Measurements from ENCODE around the gene VPS36.

VPS36 gene

GRCh38 chr13:52393572-52394357 lies 56.7 kb downstream of the VPS36 start:
- TF ChIP-seq GATA2 (IDR thresholded peaks at IDR 0.05; ENCODE audit: low read depth, low read length) (no peak), GATA3 (IDR thresholded peaks at IDR 0.05; ENCODE audit: low read depth, low read length) (no peak)

DNA sequence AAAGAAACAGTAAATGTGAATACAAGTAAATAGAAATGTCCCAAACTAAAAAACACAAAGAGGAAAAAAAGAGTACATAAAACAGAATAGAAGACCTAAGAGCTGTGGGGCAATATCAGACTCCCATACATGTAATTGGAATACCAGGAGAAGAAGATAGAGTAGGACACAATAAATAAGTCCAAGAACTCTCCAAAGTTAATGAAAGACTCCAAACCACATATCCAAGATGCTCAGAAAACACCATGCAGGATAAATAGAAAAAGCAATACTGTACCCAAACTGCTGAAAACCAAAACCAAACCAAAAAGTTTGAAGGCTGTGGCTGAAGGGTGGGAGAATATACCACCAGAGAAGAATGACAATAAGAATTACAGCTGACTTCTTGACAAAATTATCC lies 62.7 kb downstream of the VPS36 start:
- TF ChIP-seq GATA3 (IDR thresholded peaks at IDR 0.05; ENCODE audit: low read depth, low read length) (no peak), GATA2 (IDR thresholded peaks at IDR 0.05; ENCODE audit: low read depth, low read length) (no peak)

GRCh38 chr13:52385870-52386269 lies 64.6 kb downstream of the VPS36 start:
- TF ChIP-seq GATA2 (IDR thresholded peaks at IDR 0.05; ENCODE audit: low read depth, low read length) (no peak), GATA3 (IDR thresholded peaks at IDR 0.05; ENCODE audit: low read depth, low read length) (no peak)

DNA sequence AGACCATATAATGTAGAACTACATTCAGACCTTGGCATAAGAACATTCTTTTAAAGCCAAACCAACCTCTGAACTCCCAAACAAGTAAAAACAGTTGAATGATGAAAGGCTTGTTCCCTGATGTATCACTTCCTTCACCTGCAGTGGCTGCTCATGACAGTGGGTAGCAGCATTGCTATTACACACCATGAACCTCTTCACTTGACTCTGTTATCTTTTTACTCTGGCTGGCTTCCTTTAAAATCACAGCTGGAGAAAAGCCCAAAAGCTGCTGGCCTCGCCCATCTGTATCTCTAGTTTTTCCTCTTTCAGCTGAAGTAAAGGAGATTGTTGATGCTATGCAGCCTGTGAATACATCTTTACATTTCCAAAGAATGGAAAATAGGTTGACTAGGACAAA lies 67.1 kb downstream of the VPS36 start:
- TF ChIP-seq GATA2 (IDR thresholded peaks at IDR 0.05; ENCODE audit: low read depth, low read length) (no peak), GATA3 (IDR thresholded peaks at IDR 0.05; ENCODE audit: low read depth, low read length) (no peak)

- TF ChIP-seq GATA2 (IDR thresholded peaks at IDR 0.05; ENCODE audit: low read depth, low read length) (no peak), GATA3 (IDR thresholded peaks at IDR 0.05; ENCODE audit: low read depth, low read length) (no peak)
Measured at GRCh38 chr13:52378312-52378711, 72.1 kb downstream of the VPS36 start.

- TF ChIP-seq GATA3 (IDR thresholded peaks at IDR 0.05; ENCODE audit: low read depth, low read length) (no peak), GATA2 (IDR thresholded peaks at IDR 0.05; ENCODE audit: low read depth, low read length) (no peak)
Measured at GRCh38 chr13:52377898-52378297, 72.5 kb downstream of the VPS36 start.

DNA sequence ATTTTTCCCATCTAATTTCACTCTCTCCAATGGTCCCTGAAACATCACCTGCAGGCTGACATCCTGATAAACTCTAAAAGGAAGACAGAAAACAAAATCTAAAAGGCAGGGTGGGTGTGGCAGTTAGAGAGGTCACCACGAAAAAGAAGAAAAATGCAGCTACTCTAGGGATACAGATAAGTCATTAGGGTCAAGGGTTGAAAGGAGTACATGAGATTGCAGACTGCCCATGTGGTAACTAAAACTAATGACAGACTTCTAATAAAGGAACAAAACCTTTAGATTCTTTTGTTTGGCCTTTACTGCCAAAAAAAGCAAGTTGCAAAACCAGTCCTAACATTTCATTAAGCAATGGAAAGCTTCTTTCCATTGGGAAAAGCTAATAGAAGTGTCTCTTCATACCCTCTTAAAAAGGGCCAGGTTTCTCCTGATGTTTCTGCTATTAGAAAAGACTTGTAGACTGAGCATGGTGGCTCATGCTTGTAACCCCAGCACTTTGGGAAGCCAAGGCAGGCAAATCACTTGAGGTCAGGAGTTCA lies 75.5 kb downstream of the VPS36 start:
- no peak for TF ChIP-seq GATA2 (IDR thresholded peaks at IDR 0.05; ENCODE audit: low read depth, low read length)
- no peak for TF ChIP-seq GATA3 (IDR thresholded peaks at IDR 0.05; ENCODE audit: low read depth, low read length)

DNA sequence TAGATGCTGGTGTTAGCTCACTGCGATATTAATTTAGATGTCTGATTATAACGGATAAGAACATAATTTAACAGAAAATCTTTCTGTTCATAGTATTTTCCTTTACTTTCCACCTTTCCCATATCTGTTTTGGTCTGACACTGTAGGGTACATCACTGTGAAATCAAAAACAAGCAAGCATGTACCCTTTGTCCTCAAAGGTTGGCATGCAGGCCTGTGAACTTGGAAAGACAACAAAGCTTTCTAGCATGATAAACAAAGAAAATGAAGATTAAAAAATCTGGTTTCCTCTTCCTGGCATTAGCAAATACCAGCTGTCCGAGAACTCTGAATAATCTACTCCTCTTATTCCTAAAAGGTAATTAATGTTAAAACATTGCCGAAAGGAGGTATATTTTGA lies 76.0 kb downstream of the VPS36 start:
- TF ChIP-seq GATA3 (IDR thresholded peaks at IDR 0.05; ENCODE audit: low read depth, low read length) (no peak), GATA2 (IDR thresholded peaks at IDR 0.05; ENCODE audit: low read depth, low read length) (no peak)

GRCh38 chr13:52371736-52372247 lies 78.6 kb downstream of the VPS36 start:
- TF ChIP-seq GATA3 (IDR thresholded peaks at IDR 0.05; ENCODE audit: low read depth, low read length) (no peak), GATA2 (IDR thresholded peaks at IDR 0.05; ENCODE audit: low read depth, low read length) (no peak)

DNA sequence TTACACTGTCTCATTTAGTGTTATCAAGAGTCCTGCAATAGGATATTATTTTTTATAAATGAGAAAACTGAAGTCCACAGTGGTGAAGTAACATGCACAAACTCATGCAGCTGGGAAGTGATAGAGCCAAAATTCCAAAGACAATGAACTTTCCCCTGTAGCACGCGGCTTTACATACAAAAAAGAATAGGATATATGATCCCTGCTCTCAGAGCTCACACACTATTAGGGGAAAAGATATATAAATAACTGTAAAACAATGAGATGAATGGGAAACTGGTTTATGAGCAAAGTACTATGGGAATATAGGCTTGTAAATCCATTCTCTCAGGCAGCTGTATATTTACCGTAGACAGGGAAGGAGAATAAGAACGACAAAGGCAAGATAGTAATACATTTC lies 84.1 kb downstream of the VPS36 start:
- TF ChIP-seq GATA2 (IDR thresholded peaks at IDR 0.05; ENCODE audit: low read depth, low read length) = no peak
- no peak for TF ChIP-seq GATA3 (IDR thresholded peaks at IDR 0.05; ENCODE audit: low read depth, low read length)

Data from SH-SY5Y (cell line).